ENCODE results near the gene BMP7.

DNA sequence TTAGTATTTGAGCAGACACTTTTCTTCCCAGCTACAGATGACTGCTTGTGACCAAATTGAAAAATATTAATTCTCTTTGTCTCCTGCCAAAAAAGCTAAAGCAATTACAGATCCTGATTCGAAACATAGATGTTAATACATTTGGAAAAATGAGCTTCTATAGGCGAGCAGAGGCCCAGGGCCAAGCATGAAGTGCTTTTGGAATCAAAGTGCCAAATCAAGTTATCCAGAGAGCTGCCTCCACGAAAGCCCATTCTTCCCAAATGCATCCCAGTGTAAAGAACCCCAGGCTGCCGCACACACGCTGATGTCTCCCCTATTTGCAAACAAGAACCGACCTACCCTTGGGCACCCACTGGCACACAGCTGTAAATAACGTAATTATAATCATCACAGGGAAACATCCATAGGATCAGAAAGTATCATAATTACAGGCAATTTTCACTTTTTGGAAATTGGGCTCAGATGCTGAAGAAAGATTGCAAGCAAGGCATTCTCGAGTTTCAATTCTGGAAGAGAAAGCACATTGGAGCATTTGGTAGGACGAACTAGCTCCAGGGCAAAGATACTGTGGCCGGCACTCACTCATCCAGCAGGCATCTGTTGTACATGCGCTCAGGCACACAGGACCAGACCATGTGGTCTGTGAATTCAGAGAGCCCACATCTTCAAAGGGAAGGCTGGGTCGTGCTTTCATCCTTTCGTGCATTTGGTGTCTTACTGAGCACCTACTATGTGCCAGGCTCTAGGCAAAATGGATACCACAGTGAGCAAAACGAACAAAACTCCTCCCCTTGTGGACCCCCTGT, 45.9 kb downstream of the BMP7 start:
- no peak for TF ChIP-seq CTCF (IDR thresholded peaks at IDR 0.05)
- no peak for TF ChIP-seq POLR2A (IDR thresholded peaks at IDR 0.05)

All from thyroid gland (tissue), 4 donors.